Esophagus muscularis mucosa (tissue), 4 donors: ENCODE data around the gene CDKL4. TPM values are rescaled to one million over a fixed set of nuclear protein-coding genes. Genes with fewer than 3 reads are reported as not detected.

Source experiments
- DNase-seq: peaks from one replicate; pipeline ENCODE4 v3.0.0-alpha.2; 2017; ENCODE audit errors: extremely low spot score
- H3K27ac ChIP-seq, 4 donors: fragments of 200-600 bp; sonication (generic); replicated peaks in 1 of 4; 1 replicate in 3 of 4; 2 replicates in 1 of 4; pipeline ENCODE4 v1.5.1; 2016 to 2019; ENCODE audit warnings: mild to moderate bottlenecking in 1 of 4
- H3K27me3 ChIP-seq, 4 donors: fragments of 200-600 bp; sonication (generic); one replicate each; pipeline versions ENCODE4 v1.5.1 to v1.6.0; 2016 to 2019
- H3K36me3 ChIP-seq, 4 donors: fragments of 200-600 bp; sonication (generic); one replicate each; pipeline ENCODE4 v1.5.1; 2016 to 2019
- H3K4me1 ChIP-seq, 4 donors: fragments of 200-600 bp; sonication (generic); one replicate each; pipeline ENCODE4 v1.5.1; 2016 to 2019
- H3K4me3 ChIP-seq, 4 donors: fragments of 200-600 bp; sonication (generic); 1 replicate in 2 of 4; 2 replicates in 2 of 4; pipeline ENCODE4 v1.5.1; 2016 to 2019; ENCODE audit warnings: mild to moderate bottlenecking in 4 of 4, moderate library complexity in 1 of 4
- H3K9me3 ChIP-seq, 4 donors: fragments of 200-600 bp; sonication (generic); 1 replicate in 3 of 4; 2 replicates in 1 of 4; pipeline ENCODE4 v1.5.1; 2016 to 2019
- CTCF ChIP-seq, 3 experiments: fragments of 200-600 bp in 2 of 3; fragments of 450-650 bp in 1 of 3; sonication (generic) in 2 of 3; IDR thresholded peaks; one replicate each; pipeline ENCODE4 v1.5.1; 2017 to 2019; ENCODE audit warnings: antibody characterized with exemption in 3 of 3, mild to moderate bottlenecking in 2 of 3, moderate library complexity in 1 of 3
- EP300 ChIP-seq: sonication (generic); formaldehyde crosslinking; IDR thresholded peaks from one replicate; pipeline ENCODE4 v1.6.1; 2017; ENCODE audit warnings: antibody characterized with exemption
- POLR2A ChIP-seq: fragments of 450-650 bp; IDR thresholded peaks from one replicate; pipeline ENCODE4 v1.6.1; 2017; ENCODE audit warnings: antibody characterized with exemption, moderate library complexity, mild to moderate bottlenecking, low read depth
- POLR2AphosphoS5 ChIP-seq, 2 donors: sonication (generic); formaldehyde crosslinking; IDR thresholded peaks; one replicate each; pipeline ENCODE4 v1.6.1; 2017; ENCODE audit warnings: antibody characterized with exemption in 2 of 2
- WGBS: methylation state at CpG from one replicate; pipeline ENCODE4 v1.1.5; 2018; 5-methylcytosine and 5-hydroxymethylcytosine counted together
- intact Hi-C: fragments of 100-400 bp; cut with DNase I; formaldehyde crosslinking; loops from one replicate; pipeline ENCODE4 v1.15.1; 2023
- total RNA-seq, 4 donors: library from RNA; depleted of rRNA; stranded (reverse); fragments of >200 nt; gene quantifications; one replicate each; pipeline versions ENCODE4 v1.1.0 to v1.2.1, GENCODE V29; 2016

Gene CDKL4
- total RNA-seq: 1 to 10 TPM in 2 of 4 donors, under 1 TPM in 2; 0.40 to 3.7 (median 1.1) TPM

DNA sequence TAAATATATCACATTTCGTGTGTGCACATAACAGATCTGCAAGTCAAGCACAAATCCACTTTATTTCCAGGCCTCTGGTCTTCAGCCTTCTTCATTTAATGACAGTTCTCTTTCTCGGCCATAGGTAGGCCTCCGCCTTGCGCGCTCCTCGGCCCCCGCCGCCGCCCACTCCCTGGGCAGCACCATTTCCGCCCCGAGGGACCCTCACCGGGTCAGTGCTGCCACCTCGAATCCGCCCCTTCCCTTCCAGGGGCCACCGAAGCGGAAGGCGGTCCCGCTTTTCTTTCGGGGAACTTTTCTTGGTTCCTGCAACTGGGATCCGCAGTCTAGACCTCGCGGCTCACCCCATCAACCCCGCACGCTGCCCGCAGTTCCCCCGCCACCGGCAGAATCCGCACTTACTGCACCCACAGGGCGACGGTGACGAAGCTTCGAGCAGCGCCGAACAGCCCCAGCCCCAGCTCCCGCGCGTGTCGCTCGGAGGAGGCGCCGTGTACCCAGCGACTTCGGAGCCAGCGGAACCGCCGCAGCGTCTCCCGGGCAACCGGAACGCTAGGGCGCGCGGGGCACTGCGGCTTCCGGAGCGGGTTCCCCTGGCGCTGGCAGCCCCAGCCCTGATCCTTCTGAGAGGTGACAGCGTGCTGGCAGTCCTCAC lies at the start of gene CDKL4:
Gene CDKL4, minus strand, starts transcription at position 502 of the 655 bp plus-strand sequence.
- Histone ChIP-seq H3K36me3 (peaks cover 0 to 4% (median 2%) of the 10 kb centered on the region in 4 donors), H3K4me3 (peak within 1 kb of the TSS; percentile 33 to 52 (median 38)), H3K27ac (no peak within 1 kb of the TSS), H3K27me3 (no peaks in the 10 kb centered on the region), H3K9me3 (no peaks in the 10 kb centered on the region), H3K4me1 (no peaks in the 10 kb centered on the region)
- intact Hi-C loops: no loop called here
- DNase-seq: no peak
- WGBS: 83% methylated on average over 31 of the region's 58 CpGs
- no peak for TF ChIP-seq EP300
- no peak for TF ChIP-seq POLR2A
- TF ChIP-seq POLR2AphosphoS5 (IDR thresholded peaks at IDR 0.05): peak in 1 of 2 donors; percentile 5
- no peak for TF ChIP-seq CTCF (IDR thresholded peaks at IDR 0.05)

- H3K36me3 ChIP-seq: peaks cover 13 to 76% (median 58%) of the 10 kb centered on the region in 4 donors
- no peak overlapping the region for H3K4me3 ChIP-seq
- TF ChIP-seq POLR2A (no peak), POLR2AphosphoS5 (IDR thresholded peaks at IDR 0.05) (no peak), CTCF (IDR thresholded peaks at IDR 0.05) (no peak), EP300 (no peak)
- no peak overlapping the region for H3K27ac ChIP-seq
- H3K9me3 ChIP-seq: no peaks in the 10 kb centered on the region
- DNase-seq: no peak
- intact Hi-C loops: no loop called here
- WGBS: 89% methylated on average over 6 of the region's 6 CpGs
- no peaks in the 10 kb centered on the region for H3K4me1 ChIP-seq
- H3K27me3 ChIP-seq: no peaks in the 10 kb centered on the region
These were observed 46.7 kb upstream of the CDKL4 start for GRCh38 chr2:39290433-39290832.

DNA sequence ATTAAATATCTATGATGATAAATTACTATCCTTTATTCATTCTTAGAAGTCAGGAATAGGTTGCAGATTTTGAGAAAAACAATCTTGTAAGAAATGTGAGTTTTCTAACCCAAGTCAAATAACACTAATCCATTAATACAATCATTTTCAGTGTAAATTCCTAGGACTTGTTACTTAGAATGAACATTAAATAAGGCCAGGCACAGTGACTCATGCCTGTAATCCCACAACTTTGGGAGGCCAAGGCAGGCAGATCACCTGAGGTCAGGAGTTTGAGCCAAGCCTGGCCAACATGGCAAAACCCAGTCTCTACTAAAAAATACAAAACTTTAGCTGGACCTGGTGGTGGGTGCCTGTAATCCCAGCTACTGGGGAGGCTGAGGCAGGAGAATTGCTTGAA lies 45.8 kb upstream of the CDKL4 start:
- no peak for DNase-seq
- Histone ChIP-seq H3K36me3 (peaks cover 15 to 83% (median 64%) of the 10 kb centered on the region in 4 donors), H3K27me3 (no peaks in the 10 kb centered on the region), H3K27ac (no peak overlapping the region), H3K4me1 (no peaks in the 10 kb centered on the region), H3K4me3 (no peak overlapping the region), H3K9me3 (no peaks in the 10 kb centered on the region)
- intact Hi-C loops: no loop called here
- TF ChIP-seq POLR2A (no peak), EP300 (no peak), CTCF (IDR thresholded peaks at IDR 0.05) (no peak), POLR2AphosphoS5 (IDR thresholded peaks at IDR 0.05) (no peak)

GRCh38 chr2:39283561-39283960 lies 39.8 kb upstream of the CDKL4 start:
- no peak for DNase-seq
- 65% methylated on average over 1 of the region's 1 CpG for WGBS
- Histone ChIP-seq H3K4me3 (no peak overlapping the region), H3K9me3 (no peaks in the 10 kb centered on the region), H3K27me3 (no peaks in the 10 kb centered on the region), H3K36me3 (peaks cover 23 to 84% (median 69%) of the 10 kb centered on the region in 4 donors), H3K27ac (no peak overlapping the region), H3K4me1 (no peaks in the 10 kb centered on the region)
- intact Hi-C loops: no loop called here
- TF ChIP-seq EP300: no peak
- TF ChIP-seq POLR2A: no peak
- no peak for TF ChIP-seq CTCF (IDR thresholded peaks at IDR 0.05)
- no peak for TF ChIP-seq POLR2AphosphoS5 (IDR thresholded peaks at IDR 0.05)

DNA sequence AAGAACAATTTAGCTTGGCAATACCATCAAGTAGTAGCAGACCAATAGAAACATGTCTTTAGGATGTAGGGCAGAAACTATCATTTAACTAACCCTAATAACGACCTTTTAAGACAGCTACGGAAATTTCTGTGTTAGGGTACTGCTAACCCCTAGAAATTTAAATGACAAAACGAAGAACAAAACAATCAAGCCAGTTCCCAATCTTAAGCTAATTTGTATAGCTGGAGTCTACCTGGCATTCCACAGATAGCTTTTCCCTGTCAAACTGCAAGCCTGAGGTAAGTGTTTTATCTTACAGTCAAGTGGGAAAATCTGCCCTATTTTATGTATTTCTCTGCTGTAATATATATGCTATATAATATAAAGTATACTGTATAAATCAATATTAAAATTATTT lies 37.6 kb upstream of the CDKL4 start:
- H3K36me3 ChIP-seq: peaks cover 38 to 84% (median 70%) of the 10 kb centered on the region in 4 donors
- no peaks in the 10 kb centered on the region for H3K9me3 ChIP-seq
- no peak for DNase-seq
- H3K4me3 ChIP-seq: no peak overlapping the region
- no peak for TF ChIP-seq POLR2AphosphoS5 (IDR thresholded peaks at IDR 0.05)
- TF ChIP-seq POLR2A: no peak
- TF ChIP-seq CTCF (IDR thresholded peaks at IDR 0.05): no peak
- TF ChIP-seq EP300: no peak
- H3K4me1 ChIP-seq: no peaks in the 10 kb centered on the region
- WGBS: 95% methylated on average over 3 of the region's 3 CpGs
- no peak overlapping the region for H3K27ac ChIP-seq
- intact Hi-C loops: no loop called here
- no peaks in the 10 kb centered on the region for H3K27me3 ChIP-seq
